ENCODE data around the gene GPR75.

- TF ChIP-seq CTCF (IDR thresholded peaks at IDR 0.05; ENCODE audit: insufficient read depth, low read length, poor library complexity, severe bottlenecking) (no peak), EZH2phosphoT487 (conservative IDR thresholded peaks at IDR 0.05; ENCODE audit: low read length) (no peak)
These were observed 33.0 kb downstream of the GPR75 start for GRCh38 chr2:53826587-53827397.

All from SU-DHL-6 (cell line).